Measurements from ENCODE around the gene MAST3. TPM values are rescaled to one million over a fixed set of nuclear protein-coding genes. Genes with fewer than 3 reads are reported as not detected.

Gene MAST3
- total and polyA plus RNA-seq, 2 donors (not counting 1 experiment from before 2014, with no cell fraction given) = 43.5 to 85.5 TPM

GRCh38 chr19:18089726-18090125 is 7.9 kb upstream of the MAST3 start:
- H3K4me1 ChIP-seq (ENCODE audit: control insufficient read depth in 2 of 2, insufficient read depth in 2 of 2, low read length in 2 of 2) = peaks cover 53 to 69% of the 10 kb centered on the region in 2 donors
- DNase-seq = no peak
- ChIA-PET POLR2A (interaction anchor here (0.5 to 3.1 kb wide), 3 partner anchors 9 to 149 kb away, joined by 4 to 23 read pairs (median 5); partner anchors contain the start of gene MAST3), CTCF (interaction anchor here (0.6 to 7.1 kb wide), 6 partner anchors 9 to 190 kb away, joined by 3 to 58 read pairs (median 6); partner anchors contain the start of gene ARRDC2)
- H3K4me1 Mint-ChIP-seq = peaks cover 54% of the 10 kb centered on the region
- peak overlapping the region; percentile 97 for H3K27ac Mint-ChIP-seq
- intact Hi-C loops (cut with micrococcal nuclease) = loop anchor here (1.0 to 2.0 kb wide), 2 partner anchors 8 to 15 kb away; partner anchors contain the start of gene MAST3
- H3K4me3 Mint-ChIP-seq = peak overlapping the region; percentile 80
- peak overlapping the region; percentile 69 for H3K4me2 ChIP-seq (replicated peaks; ENCODE audit: low read depth, low read length, poor library complexity, severe bottlenecking)
- H3K4me3 ChIP-seq (ENCODE audit: control extremely low read depth in 1 of 5, extremely low read depth in 1 of 5, insufficient read depth in 1 of 5, low read depth in 2 of 5, low read length in 4 of 5) = no peak overlapping the region
- H3K27me3 Mint-ChIP-seq = no peaks in the 10 kb centered on the region
- peaks cover 0 to 5% (median 0%) of the 10 kb centered on the region in 3 donors for H3K9me3 ChIP-seq (ENCODE audit: control extremely low read depth in 1 of 3, control insufficient read depth in 2 of 3, insufficient read depth in 1 of 3, low read length in 2 of 3)
- peak overlapping the region; percentile 38 for H2AFZ ChIP-seq (ENCODE audit: insufficient read depth, low read depth, low read length, poor library complexity, severe bottlenecking)
- no peak overlapping the region for H3K9ac ChIP-seq (ENCODE audit: low read length)
- H3K79me2 ChIP-seq (ENCODE audit: control insufficient read depth, insufficient read depth, low read length) = peaks cover 33% of the 10 kb centered on the region
- H3K27ac ChIP-seq (ENCODE audit: low read length in 2 of 2) = peak overlapping the region; percentile 94 to 97
- no peak for ATAC-seq (ENCODE audit: low read depth)
- no peak for TF ChIP-seq EZH2 (IDR thresholded peaks at IDR 0.05; ENCODE audit: borderline replicate concordance, insufficient read depth, low read depth, low read length, poor library complexity, severe bottlenecking)
- no peak for TF ChIP-seq CTCF (IDR thresholded peaks at IDR 0.05)
- WGBS (ENCODE audit: insufficient coverage) = 91% methylated on average over 5 of the region's 5 CpGs
- H3K9me3 Mint-ChIP-seq (ENCODE audit: insufficient read depth) = no peaks in the 10 kb centered on the region
- no peaks in the 10 kb centered on the region for H3K36me3 ChIP-seq (replicated peaks in 1 of 2; ENCODE audit: control extremely low read depth in 1 of 2, control insufficient read depth in 1 of 2, extremely low read depth in 1 of 2, insufficient read depth in 2 of 2, low read length in 1 of 2)
- no peaks in the 10 kb centered on the region for H4K20me1 ChIP-seq (ENCODE audit: control insufficient read depth, insufficient read depth, low read length, poor library complexity, severe bottlenecking)
- H3K27me3 ChIP-seq (replicated peaks in 1 of 4; ENCODE audit: control extremely low read depth in 1 of 4, control insufficient read depth in 3 of 4, insufficient read depth in 4 of 4, low read length in 3 of 4) = no peaks in the 10 kb centered on the region

GRCh38 chr19:18090545-18091216 is 6.9 kb upstream of the MAST3 start:
- Histone ChIP-seq H3K4me1 (ENCODE audit: control insufficient read depth in 2 of 2, insufficient read depth in 2 of 2, low read length in 2 of 2) (peaks cover 53 to 67% of the 10 kb centered on the region in 2 donors), H3K4me3 (ENCODE audit: control extremely low read depth in 1 of 5, extremely low read depth in 1 of 5, insufficient read depth in 1 of 5, low read depth in 2 of 5, low read length in 4 of 5) (peak overlapping the region in 2 of 5 experiments; percentile 18 to 44), H3K9me3 (ENCODE audit: control extremely low read depth in 1 of 3, control insufficient read depth in 2 of 3, insufficient read depth in 1 of 3, low read length in 2 of 3) (peaks cover 0 to 5% (median 0%) of the 10 kb centered on the region in 3 donors), H3K27ac (ENCODE audit: low read length in 2 of 2) (peak overlapping the region; percentile 94 to 97), H3K27me3 (replicated peaks in 1 of 4; ENCODE audit: control extremely low read depth in 1 of 4, control insufficient read depth in 3 of 4, insufficient read depth in 4 of 4, low read length in 3 of 4) (no peaks in the 10 kb centered on the region), H3K4me2 (replicated peaks; ENCODE audit: low read depth, low read length, poor library complexity, severe bottlenecking) (peak overlapping the region; percentile 69), H3K36me3 (replicated peaks in 1 of 2; ENCODE audit: control extremely low read depth in 1 of 2, control insufficient read depth in 1 of 2, extremely low read depth in 1 of 2, insufficient read depth in 2 of 2, low read length in 1 of 2) (no peaks in the 10 kb centered on the region), H2AFZ (ENCODE audit: insufficient read depth, low read depth, low read length, poor library complexity, severe bottlenecking) (peak overlapping the region; percentile 60), H4K20me1 (ENCODE audit: control insufficient read depth, insufficient read depth, low read length, poor library complexity, severe bottlenecking) (no peaks in the 10 kb centered on the region), H3K79me2 (ENCODE audit: control insufficient read depth, insufficient read depth, low read length) (peaks cover 33% of the 10 kb centered on the region), H3K9ac (ENCODE audit: low read length) (peak overlapping the region; percentile 27)
- Mint-ChIP-seq H3K9me3 (ENCODE audit: insufficient read depth) (no peaks in the 10 kb centered on the region), H3K4me1 (peaks cover 55% of the 10 kb centered on the region), H3K4me3 (peak overlapping the region; percentile 80), H3K27me3 (no peaks in the 10 kb centered on the region), H3K27ac (peak overlapping the region; percentile 97)
- TF ChIP-seq CTCF (IDR thresholded peaks at IDR 0.05) = no peak
- intact Hi-C loops (cut with micrococcal nuclease) = loop anchor here (2.0 kb wide), 1 partner anchor 14 kb away; no protein-coding TSS in a partner anchor
- DNase-seq (no peak), ATAC-seq (ENCODE audit: low read depth) (no peak)
- ChIA-PET CTCF (interaction anchor here (0.9 to 7.1 kb wide), 11 partner anchors 13 to 189 kb away, joined by 3 to 58 read pairs (median 4); partner anchors contain the start of genes ARRDC2 and CCDC124), POLR2A (interaction anchor here (0.5 to 3.1 kb wide), 11 partner anchors 8 to 858 kb away, joined by 3 to 23 read pairs (median 5); partner anchors contain the start of gene MAST3)
- WGBS (ENCODE audit: insufficient coverage) = 82% methylated on average over 8 of the region's 12 CpGs
